Adipose tissue (tissue), 3 donors: ENCODE data around the gene OPRL1. TPM values are rescaled to one million over a fixed set of nuclear protein-coding genes. Genes with fewer than 3 reads are reported as not detected.

ENCODE experiments used
- H3K27ac ChIP-seq: one replicate; pipeline ENCODE4 v1.5.1; 2013; ENCODE audit warnings: low read depth, low read length
- WGBS, 3 donors: extraction: QIAGEN DNeasy Blood & Tissue Kit; methylation state at CpG; one replicate each; pipeline ENCODE4 v1.1.7; 2013; 5-methylcytosine and 5-hydroxymethylcytosine counted together
- polyA plus RNA-seq, 3 donors: library from polyadenylated mRNA; stranded (reverse); fragments of 200-250 nt; gene quantifications; one replicate each; pipeline ENCODE4 v1.2.3, GENCODE V29; 2013
- donor health status: healthy with polysubstance abuse.
- donor health status: Bipolar disorder and iron deficiency.
- donor health status: healthy.

Gene OPRL1
- polyA plus RNA-seq, 3 donors = 0.45 to 1.2 (median 1.1) TPM

GRCh38 chr20:64106435-64106961 lies 26.6 kb downstream of the OPRL1 start:
- 86 to 92% (median 91%) methylated on average over 28 of the region's 28 CpGs for WGBS, 3 donors
- no peak overlapping the region for H3K27ac ChIP-seq

GRCh38 chr20:64106981-64107735 lies 27.3 kb downstream of the OPRL1 start, which contains the start of gene NPBWR2:
NPBWR2 (minus strand) TSS chr20:64107565; CDS start chr20:64106831, 734 bp downstream.
- no peak within 1 kb of the TSS for H3K27ac ChIP-seq
- WGBS, 3 donors = 51 to 58% (median 52%) methylated on average over 22 of the region's 22 CpGs

- H3K27ac ChIP-seq = no peak overlapping the region
- WGBS, 3 donors = 45 to 67% (median 53%) methylated on average over 19 of the region's 19 CpGs
These were observed 28.0 kb downstream of the OPRL1 start for GRCh38 chr20:64107736-64108457.

GRCh38 chr20:64108731-64109681 lies 29.1 kb downstream of the OPRL1 start:
- 77 to 84% (median 78%) methylated on average over 24 to 26 of the region's 26 CpGs for WGBS, 3 donors
- H3K27ac ChIP-seq = no peak overlapping the region

GRCh38 chr20:64109831-64110391 lies 30.0 kb downstream of the OPRL1 start:
- 69 to 72% (median 72%) methylated on average over 16 of the region's 16 CpGs for WGBS, 3 donors
- H3K27ac ChIP-seq = no peak overlapping the region

GRCh38 chr20:64110411-64111068 lies 30.7 kb downstream of the OPRL1 start:
- WGBS, 3 donors = 88 to 91% (median 91%) methylated on average over 10 of the region's 10 CpGs
- no peak overlapping the region for H3K27ac ChIP-seq

GRCh38 chr20:64111841-64112641 lies 32.2 kb downstream of the OPRL1 start:
- H3K27ac ChIP-seq = no peak overlapping the region
- WGBS, 3 donors = 54 to 80% (median 58%) methylated on average over 19 of the region's 19 CpGs

- H3K27ac ChIP-seq = no peak overlapping the region
- WGBS, 3 donors = 76 to 84% (median 80%) methylated on average over 18 of the region's 18 CpGs
These were observed 33.0 kb downstream of the OPRL1 start for GRCh38 chr20:64112691-64113443.

GRCh38 chr20:64113444-64113775 lies 33.5 kb downstream of the OPRL1 start:
- no peak overlapping the region for H3K27ac ChIP-seq
- 47 to 75% (median 66%) methylated on average over 6 of the region's 6 CpGs for WGBS, 3 donors

- WGBS, 3 donors = 74 to 83% (median 80%) methylated on average over 13 of the region's 13 CpGs
- no peak overlapping the region for H3K27ac ChIP-seq
These were observed 34.0 kb downstream of the OPRL1 start for GRCh38 chr20:64113796-64114355.

- 74 to 82% (median 78%) methylated on average over 14 of the region's 14 CpGs for WGBS, 3 donors
- H3K27ac ChIP-seq = no peak overlapping the region
These were observed 34.6 kb downstream of the OPRL1 start for GRCh38 chr20:64114356-64114971.

- H3K27ac ChIP-seq = no peak overlapping the region
- whole genome bisulfite sequencing, 3 donors = 67 to 83% (median 76%) methylated on average over 14 of the region's 14 CpGs
These were observed 35.5 kb downstream of the OPRL1 start for GRCh38 chr20:64115171-64115911.

- 77 to 86% (median 84%) methylated on average over 21 of the region's 21 CpGs for WGBS, 3 donors
- H3K27ac ChIP-seq = no peak overlapping the region
These were observed 36.1 kb downstream of the OPRL1 start for GRCh38 chr20:64116016-64116415.

- no peak overlapping the region for H3K27ac ChIP-seq
- 75 to 88% (median 88%) methylated on average over 15 to 17 of the region's 17 CpGs for WGBS, 3 donors
These were observed 36.9 kb downstream of the OPRL1 start for GRCh38 chr20:64116541-64117431.
